ENCODE results near the gene SFTPA1.
"Not testable (repeated sequence)": the region's sequence is repeated elsewhere in the genome, so short reads cannot be mapped to it uniquely, and the experiment has no call there.

The SFTPA1 gene

GRCh38 chr10:79581044-79581443 lies 29.7 kb upstream of the SFTPA1 start:
- Histone ChIP-seq H3K27ac (no peak overlapping the region), H3K36me3 (no peaks in the 10 kb centered on the region), H3K27me3 (ENCODE audit: insufficient read depth, low read depth, severe bottlenecking) (no peaks in the 10 kb centered on the region), H3K9me3 (ENCODE audit: severe bottlenecking) (no peaks in the 10 kb centered on the region), H3K4me3 (ENCODE audit: low read depth, low read length) (no peak overlapping the region)
- no peak for DNase-seq
- no peak for TF ChIP-seq CTCF (IDR thresholded peaks at IDR 0.05; ENCODE audit: low read depth, low read length)

- TF ChIP-seq CTCF (IDR thresholded peaks at IDR 0.05; ENCODE audit: low read depth, low read length): no peak
- no peaks in the 10 kb centered on the region for H3K27me3 ChIP-seq (ENCODE audit: insufficient read depth, low read depth, severe bottlenecking)
- no peaks in the 10 kb centered on the region for H3K36me3 ChIP-seq
- peak; percentile 58 for DNase-seq
- H3K4me3 ChIP-seq (ENCODE audit: low read depth, low read length): no peak overlapping the region
- H3K9me3 ChIP-seq (ENCODE audit: severe bottlenecking): no peaks in the 10 kb centered on the region
- H3K27ac ChIP-seq: no peak overlapping the region
These were observed 28.6 kb upstream of the SFTPA1 start for GRCh38 chr10:79582096-79582495.

- H3K9me3 ChIP-seq (ENCODE audit: severe bottlenecking); H3K36me3 ChIP-seq; H3K4me3 ChIP-seq (ENCODE audit: low read depth, low read length); H3K27me3 ChIP-seq (ENCODE audit: insufficient read depth, low read depth, severe bottlenecking); DNase-seq; H3K27ac ChIP-seq: not testable (repeated sequence)
These were observed 27.8 kb upstream of the SFTPA1 start for GRCh38 chr10:79582954-79583353.

GRCh38 chr10:79583488-79584024 lies 27.2 kb upstream of the SFTPA1 start:
- DNase-seq: no peak
- Histone ChIP-seq H3K4me3 (ENCODE audit: low read depth, low read length) (no peak overlapping the region), H3K27me3 (ENCODE audit: insufficient read depth, low read depth, severe bottlenecking) (no peaks in the 10 kb centered on the region), H3K9me3 (ENCODE audit: severe bottlenecking) (no peaks in the 10 kb centered on the region), H3K27ac (no peak overlapping the region), H3K36me3 (no peaks in the 10 kb centered on the region)
- no peak for TF ChIP-seq CTCF (IDR thresholded peaks at IDR 0.05; ENCODE audit: low read depth, low read length)

DNA sequence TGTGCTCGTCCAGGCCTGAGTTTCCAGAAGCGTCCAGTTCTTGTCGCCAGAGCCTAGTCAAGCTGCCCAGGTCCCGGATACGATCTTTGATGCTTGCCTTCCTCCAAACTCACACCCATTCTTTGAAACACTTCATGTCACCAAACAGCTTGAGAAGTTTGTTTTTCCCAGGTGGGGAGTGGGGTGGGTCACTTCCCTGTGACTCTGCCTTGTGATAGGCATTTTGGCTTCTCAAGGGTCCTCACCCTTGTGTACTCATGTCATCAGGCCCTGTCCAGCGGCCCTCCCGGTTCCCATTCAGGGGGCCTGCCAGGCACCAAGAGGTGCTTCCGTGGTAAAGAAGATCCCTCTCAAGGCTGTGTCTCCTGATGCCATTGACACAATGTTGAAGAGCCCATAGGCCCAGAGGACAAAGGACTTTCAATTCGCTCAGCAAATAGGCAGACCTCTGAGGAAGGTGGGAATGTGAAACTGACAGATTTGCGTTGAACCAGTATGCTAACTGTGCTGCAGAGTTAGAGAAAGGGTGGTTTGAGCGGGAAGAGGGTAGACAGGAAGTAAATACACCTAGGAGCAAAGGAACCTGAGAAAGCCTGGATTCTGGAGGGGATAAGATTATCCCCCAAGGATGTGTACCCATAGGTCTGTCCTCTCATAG lies 24.7 kb upstream of the SFTPA1 start:
- Histone ChIP-seq H3K27ac (no peak overlapping the region), H3K27me3 (ENCODE audit: insufficient read depth, low read depth, severe bottlenecking) (no peaks in the 10 kb centered on the region), H3K9me3 (ENCODE audit: severe bottlenecking) (no peaks in the 10 kb centered on the region), H3K4me3 (ENCODE audit: low read depth, low read length) (no peak overlapping the region), H3K36me3 (no peaks in the 10 kb centered on the region)
- no peak for DNase-seq
- no peak for TF ChIP-seq CTCF (IDR thresholded peaks at IDR 0.05; ENCODE audit: low read depth, low read length)

DNA sequence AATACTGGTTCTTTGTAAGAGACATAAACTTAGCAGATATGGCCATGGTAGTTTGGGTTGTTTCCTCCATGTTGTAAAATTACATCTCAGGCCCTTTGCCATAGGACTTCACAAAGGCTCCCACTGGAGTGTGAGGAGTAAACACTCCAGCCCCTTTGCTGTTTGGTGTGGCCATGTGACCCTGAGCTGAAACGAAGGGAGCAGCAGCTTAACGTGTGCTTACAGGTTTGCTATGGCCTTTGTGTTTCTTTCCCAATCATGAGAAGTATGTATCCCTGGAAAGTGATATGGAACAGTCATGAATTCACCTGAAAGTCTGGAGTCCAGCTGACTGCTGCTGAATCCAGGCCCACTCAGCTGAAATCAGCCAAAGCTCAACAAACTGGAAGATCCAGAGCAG lies 23.8 kb upstream of the SFTPA1 start:
- no peaks in the 10 kb centered on the region for H3K36me3 ChIP-seq
- H3K27ac ChIP-seq: no peak overlapping the region
- no peaks in the 10 kb centered on the region for H3K9me3 ChIP-seq (ENCODE audit: severe bottlenecking)
- no peak for DNase-seq
- H3K4me3 ChIP-seq (ENCODE audit: low read depth, low read length): no peak overlapping the region
- TF ChIP-seq CTCF (IDR thresholded peaks at IDR 0.05; ENCODE audit: low read depth, low read length): no peak
- no peaks in the 10 kb centered on the region for H3K27me3 ChIP-seq (ENCODE audit: insufficient read depth, low read depth, severe bottlenecking)

Measured in WERI-Rb-1 (cell line).